HG03039 (cell line): ENCODE results near the gene PROSER2.
"Not testable (repeated sequence)": the region's sequence is repeated elsewhere in the genome, so short reads cannot be mapped to it uniquely, and the experiment has no call there.

ENCODE experiments used
- ATAC-seq: cut with Tn5 transposase; IDR thresholded peaks from one replicate; pipeline ENCODE4 v1.9.1; 2021; ENCODE audit warnings: mild to moderate bottlenecking, moderate library complexity; ENCODE audit not compliant: unreplicated experiment

Gene PROSER2

DNA sequence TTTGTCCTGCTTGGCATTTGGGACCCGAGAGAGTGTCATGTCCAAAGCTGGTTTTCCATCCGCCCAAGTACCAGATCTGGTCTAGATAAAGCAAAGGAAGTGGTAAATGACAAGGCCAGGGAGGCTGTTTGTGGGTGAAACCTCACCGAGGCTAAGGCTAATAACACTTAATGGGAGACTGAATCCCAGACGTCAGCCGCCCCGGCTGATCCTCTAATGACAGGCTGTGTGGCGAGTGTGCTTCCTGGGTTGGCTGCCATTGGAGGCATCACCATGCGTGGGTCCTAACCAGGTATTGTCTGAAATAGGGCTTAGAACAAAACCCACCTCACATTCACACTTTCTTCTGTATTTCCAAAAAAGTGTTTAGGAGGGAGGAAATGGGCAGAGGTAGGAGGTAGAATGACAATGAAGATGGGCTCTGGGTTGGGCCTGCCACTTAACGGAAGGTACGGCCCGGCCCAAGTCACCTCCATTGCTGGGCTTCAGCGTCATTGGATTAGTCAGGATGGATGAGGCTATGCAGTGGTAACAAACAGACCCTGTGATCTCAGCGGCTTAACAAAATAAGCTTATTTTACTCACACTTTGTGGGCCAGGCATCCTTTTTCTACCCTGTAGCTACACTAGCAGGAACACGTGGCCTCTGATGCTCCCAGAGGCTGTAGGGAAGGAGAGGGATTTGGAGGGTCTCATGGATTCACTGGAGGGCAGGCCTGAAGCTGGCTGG, 59.7 kb downstream of the PROSER2 start:
- ATAC-seq, result no peak

DNA sequence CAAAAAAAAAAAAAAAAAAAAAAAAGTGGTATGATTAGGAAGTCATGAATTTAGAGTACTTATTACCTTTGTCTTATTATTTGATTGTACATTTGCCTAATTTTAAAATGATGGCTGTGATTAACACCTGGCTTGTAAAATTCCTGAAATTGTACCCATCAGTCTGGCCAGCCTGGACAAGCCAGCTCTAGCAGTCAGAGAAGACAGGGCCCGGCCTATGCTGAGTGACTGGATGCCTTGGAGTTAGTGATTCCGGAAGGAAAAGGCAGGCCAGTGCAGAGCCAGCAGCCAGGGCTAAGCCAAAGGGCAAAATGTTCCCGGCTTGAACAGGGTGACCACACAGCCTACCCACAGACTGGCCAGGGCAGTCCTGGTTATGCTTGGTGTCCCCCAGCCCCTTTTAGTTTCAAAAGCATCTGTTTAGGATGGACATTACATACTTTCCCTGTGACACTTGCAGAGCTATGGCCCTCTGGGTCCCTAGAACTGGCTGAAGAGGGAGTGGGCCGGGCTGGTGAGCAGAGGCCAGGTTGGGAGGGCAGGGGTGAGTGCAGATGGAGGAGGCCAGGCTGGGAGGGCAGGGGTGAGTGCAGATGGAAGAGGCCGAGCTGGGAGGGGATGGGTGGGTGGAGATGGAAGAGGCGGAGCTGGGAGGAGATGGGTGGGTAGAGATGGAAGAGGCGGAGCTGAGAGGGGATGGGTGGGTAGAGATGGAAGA, 61.7 kb downstream of the PROSER2 start:
- ATAC-seq, result no peak

DNA sequence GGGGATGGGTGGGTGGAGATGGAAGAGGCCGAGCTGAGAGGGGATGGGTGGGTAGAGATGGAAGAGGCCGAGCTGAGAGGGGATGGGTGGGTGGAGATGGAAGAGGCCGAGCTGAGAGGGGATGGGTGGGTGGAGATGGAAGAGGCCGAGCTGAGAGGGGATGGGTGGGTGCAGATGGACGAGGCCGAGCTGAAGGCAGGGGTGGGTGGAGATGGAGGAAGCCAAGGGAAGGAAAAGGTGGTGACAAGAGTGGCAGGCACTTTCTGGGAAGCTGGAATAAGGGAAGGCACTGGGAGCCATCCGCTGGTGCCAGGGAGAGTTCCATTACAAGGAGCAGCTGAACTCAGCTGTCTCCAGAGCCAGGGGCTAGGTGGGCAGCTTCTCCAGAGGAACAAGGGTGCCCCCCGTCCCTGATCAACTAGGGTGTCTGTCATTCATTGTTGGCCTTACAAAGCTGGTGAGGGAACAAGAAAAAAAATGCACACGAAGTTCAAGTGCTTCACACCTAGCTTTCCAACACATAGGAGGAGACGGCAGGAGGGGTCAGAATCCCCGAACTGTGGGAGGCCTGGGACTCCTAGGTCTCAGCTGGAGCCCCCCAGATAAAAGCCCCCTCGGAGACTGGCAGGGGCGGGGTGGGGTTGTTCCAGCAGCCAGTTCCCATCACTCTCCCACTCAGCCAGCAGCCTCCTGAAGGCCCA, 62.4 kb downstream of the PROSER2 start:
- no peak for ATAC-seq

DNA sequence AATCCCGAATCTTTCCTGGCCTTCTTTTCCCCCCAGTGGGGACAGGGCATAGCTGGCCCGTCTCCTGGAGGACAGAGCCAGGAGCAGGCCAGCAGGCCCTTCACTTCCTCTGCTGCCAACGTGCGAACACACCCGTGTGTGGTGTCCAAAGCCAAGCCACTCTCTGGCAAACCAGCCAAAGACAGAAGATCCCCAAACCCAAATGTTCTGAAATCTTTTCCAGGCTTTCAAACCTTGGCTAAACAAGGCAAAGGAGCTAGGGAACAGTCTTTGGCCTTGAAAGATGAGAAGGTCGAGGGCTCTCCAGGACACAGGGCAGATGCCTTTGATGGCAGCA, 63.0 kb downstream of the PROSER2 start:
- ATAC-seq, result no peak

DNA sequence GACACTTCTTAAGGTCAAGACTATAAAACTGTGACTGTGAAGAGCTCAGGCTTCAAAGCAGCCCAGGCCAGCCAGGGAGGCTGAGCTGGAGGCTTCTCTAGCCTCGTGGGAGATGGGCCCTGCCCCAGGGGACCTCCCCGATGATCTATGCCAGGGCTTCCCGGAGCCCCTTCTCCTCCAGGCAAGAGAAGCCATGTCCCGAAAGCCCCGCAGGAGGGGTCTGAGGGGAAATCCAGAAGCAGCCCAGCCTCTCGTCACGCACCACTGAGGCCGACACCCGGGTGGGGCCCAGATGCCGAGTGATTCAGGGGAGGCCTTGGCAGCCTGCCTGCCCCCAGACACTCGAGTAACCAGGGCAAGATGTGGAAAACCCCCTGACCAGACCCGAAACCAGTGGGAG, 63.7 kb downstream of the PROSER2 start:
- peak; percentile 50 for ATAC-seq

DNA sequence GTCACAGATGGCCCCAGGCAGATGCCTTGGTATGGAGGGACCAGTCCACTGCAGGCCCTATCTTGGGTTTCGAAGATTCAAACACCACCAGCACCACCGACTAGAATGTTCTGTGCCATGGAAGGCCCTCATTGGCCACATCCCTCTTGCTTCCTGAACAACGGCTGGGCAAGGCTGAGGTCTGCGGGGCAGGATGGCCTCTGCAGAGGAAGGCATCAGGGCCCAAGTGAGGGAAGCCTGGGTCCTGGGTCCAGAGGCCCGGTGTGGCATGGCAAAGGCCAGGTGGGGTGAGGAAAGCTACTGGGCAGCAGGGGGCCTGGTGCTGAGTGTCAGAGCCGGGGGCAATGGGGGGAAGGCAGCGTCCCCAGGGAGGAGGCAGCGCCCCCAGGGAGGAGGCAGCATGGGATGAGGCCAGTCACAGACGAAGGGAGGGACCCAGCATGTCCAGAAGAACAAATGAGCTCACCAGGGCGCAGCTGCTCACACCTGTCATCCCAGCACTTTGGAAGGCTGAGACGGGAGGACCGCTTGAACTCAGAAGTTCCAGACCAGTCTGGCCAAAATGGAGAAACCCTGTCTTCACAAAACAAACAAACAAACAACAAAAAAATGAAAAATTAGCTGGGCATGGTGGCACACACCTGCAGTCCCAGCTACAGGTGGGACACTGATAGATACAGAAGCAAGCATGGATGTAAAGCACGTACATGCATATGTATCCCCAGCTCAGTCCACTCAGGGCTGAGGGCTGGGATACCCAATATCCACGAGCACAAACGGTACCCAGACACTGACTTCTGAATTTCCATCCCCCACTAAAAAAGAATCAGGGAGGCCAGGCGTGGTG, 64.4 kb downstream of the PROSER2 start:
- no peak for ATAC-seq

DNA sequence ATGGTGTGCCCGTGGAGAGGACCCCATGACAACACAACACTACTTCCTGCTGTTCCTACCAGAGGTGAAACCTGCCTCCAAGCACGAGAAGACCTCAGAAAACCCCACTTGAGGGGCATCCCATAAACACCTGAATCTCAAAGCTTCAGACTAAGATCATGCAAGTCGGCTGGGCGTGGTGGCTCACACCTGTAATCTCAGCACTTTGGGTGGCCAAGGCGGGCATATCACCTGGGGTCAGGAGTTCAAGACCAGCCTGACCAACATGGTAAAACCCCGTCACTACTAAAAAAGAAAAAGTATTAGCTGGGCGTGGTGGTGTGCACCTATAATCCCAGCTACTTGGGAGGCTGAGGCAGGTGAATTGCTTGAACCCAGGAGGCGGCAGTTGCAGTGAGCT, 66.1 kb downstream of the PROSER2 start:
- not testable (repeated sequence) for ATAC-seq

DNA sequence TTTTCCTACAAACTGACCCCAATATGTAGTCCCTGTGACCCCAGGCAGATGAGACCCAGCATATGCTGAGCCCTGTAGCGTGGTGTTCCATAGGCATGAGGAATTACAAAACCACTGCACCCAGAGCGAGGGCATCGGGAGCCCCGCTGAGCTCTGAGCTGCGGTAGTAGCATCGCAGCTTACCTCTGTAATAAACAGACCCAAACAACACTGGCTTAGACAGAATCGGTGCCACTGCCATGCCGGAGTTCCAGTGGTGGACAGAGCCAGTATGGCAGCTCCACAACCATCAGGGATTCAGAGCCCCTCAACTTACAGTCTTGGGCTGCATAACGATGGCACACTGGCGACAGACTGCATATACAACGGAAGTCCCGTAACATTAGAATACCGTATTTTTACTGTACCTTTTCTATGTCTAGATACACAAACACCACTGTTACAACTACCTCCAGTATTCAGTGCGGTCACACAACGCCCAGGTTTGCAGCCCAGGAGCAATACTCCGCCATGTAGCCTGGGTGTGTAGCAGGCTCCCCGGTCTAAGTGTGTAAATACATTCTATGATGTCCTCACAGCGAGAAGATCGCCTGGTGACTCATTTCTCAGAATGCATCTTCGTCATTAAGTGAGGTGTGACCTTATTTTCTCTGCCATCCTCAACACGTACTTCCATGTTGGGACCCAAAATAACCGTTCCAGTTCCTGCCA, 68.8 kb downstream of the PROSER2 start:
- ATAC-seq, result no peak

DNA sequence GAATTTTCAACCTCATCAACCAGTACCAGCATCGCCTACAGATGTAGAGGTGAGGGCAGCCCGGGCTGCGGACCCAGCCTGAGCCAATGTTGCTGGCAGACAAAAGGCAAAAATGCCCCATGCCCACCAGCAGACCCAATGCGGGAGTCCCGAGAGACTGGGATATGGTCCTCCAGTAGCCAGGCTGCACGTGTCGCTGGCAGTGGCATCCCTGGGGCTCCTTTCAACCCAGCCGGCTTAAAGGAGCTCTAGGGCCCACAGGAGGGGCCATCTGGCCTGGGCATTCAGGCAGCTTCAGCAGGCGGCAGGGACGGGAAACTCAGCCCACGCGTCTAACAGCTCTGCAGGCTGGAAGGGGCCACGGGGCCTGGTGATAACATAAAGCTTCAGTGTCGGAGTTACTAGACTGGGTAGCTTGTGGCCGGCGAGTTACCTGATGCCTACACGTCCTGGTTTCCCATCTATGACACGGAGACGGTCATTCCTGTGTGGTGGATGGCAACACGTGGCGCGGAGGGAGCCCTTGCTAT, 70.7 kb downstream of the PROSER2 start:
- no peak for ATAC-seq

DNA sequence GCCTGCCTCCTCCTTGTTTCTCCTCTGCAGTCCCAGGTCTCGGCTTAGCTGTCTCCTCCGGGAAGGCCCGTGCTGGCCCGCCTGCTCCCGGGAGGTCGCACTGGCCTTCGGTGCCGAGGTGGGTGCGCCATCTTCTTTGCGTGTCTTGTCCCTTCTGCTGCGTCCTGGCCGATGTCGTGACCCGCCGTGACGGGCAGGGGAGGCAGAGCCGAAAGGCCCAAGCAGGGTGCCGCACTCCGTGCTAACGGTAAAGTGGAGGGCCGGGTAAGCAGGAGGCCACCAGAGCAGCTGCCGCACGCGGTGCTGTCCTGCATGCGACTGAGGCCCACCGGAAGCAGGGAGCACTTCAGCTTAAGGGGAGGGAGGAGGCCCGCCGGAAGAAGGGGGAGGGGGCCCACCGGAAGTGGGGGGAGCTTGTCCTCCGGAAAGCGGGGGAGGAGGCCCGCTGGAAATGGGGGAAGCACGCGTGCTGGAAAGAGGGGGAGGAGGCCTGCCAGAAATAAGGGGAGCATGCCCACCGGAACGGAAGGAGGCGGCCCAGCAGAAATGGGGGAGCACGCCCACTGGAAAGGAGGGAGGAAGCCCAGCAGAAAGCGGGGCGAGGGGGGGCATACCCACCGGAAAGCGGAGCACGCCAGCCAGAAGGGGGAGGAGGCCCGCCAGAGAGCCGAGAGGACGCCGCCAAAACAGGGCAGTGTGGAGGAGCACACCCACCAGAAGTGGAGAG, 71.4 kb downstream of the PROSER2 start:
- no peak for ATAC-seq

DNA sequence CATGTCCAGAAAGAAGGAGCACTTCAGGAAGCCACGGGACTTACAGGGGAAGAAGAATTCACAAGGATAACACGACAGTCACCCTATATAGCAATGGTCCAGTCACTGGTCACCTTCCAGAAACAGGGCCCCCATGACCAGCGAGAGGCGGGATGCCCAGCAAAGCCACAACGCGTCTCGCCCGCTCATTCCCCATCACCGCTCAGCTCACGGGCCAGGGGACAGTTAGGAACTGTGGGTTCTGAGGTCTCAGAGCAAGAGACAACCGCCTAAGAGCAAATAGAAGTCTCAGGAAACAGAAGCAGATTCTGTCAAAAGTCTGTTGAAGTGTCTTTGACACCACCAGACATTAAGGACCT, 71.9 kb downstream of the PROSER2 start:
- ATAC-seq, result no peak

DNA sequence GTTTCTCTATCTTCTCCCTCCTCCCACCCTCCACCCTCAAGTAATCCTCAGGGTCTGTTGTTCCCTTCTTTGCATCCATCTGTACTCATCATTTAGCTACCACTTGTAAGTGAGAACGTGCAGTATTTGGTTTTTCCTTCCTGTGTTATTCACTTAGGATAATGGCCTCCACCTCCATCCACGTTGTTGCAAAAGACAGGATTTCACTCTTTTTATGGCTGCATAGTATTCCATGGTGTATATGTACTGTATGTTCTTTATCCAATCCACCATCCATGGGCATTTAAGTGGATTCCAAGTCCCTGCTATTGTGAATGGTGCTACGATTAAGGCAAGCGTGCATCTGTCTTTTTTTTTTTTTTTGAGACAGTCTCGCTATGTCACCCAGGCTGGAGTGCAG, 72.4 kb downstream of the PROSER2 start:
- ATAC-seq, result no peak

DNA sequence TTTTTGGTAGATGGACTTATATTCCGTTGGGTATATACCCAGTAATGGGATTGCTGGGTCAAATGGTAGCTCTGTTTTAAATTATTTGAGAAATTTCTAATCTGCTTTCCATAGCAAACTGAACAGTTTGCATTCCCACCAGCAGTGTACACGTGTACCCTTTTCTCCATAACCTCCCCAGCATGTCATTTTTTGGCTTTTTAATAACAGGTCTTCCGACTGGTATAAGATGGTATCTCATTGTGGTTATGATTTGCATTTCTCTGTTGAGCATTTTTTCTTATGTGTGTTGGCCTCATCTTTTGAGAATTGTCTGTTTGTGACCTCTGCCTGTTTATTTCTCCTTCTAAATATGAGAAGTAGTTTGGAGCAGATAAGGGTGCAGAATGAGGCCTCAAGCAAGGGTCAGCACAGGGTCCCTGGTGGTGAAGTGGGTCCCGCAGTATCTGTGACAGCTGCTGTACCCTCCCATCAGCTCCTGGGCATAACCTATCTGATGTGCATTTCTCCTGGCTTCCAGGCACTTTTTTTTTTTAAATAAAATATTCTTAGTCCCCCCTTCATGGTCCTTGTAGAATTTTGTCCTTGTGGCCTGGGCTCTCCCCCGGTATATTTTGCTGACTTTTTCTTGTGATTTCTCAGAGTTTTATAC, 73.5 kb downstream of the PROSER2 start:
- ATAC-seq, result no peak

DNA sequence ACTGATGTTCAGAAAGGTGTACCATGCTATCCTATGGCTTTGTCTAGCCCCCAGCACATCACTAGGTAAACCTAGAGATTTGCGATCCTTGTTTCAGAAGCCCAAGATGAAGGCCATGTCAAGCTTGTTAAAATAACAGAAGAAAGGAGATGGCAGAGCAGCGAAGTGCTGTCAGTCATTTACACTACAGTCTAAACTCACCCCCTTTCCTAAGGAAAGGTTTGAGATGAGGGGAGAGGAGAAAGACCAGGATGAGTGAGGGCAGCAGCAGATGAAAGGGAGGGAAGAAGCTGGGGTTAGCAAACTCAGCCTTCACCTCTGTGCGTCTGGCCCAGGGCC, 74.8 kb downstream of the PROSER2 start:
- ATAC-seq, result no peak

DNA sequence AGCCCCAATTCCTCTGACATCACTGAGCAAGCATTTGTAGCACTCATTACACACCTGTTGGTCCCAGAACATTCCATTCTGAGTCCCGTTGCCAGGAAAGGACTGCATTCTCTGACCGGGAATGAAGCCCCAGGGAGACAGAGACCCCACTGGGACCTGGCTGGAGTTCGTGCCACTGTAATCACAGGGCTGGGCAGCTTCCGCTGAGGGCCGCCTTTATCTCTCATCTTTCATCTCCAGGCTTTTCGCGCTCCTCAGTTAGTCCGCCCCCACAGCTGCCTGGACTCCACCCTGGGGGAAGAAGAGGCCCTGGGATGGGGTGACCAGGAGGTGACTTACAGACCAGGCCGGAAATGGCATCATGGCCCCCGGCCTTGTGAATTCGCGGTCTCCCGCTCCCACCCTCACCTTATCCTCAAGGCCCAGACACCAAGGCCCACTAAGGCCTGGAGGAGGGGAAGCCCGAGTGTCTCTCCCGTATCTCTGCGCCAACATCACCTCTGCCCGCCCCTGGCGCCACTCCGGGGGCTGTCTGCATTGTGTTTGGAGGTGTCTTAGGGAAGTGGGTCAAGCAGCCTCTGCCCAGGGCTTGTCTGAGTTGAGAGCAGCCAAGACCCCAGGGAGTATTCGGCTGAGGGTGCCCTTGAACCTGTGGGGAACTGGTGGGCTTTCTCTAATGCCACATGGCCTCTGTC, 75.4 kb downstream of the PROSER2 start:
- no peak for ATAC-seq

DNA sequence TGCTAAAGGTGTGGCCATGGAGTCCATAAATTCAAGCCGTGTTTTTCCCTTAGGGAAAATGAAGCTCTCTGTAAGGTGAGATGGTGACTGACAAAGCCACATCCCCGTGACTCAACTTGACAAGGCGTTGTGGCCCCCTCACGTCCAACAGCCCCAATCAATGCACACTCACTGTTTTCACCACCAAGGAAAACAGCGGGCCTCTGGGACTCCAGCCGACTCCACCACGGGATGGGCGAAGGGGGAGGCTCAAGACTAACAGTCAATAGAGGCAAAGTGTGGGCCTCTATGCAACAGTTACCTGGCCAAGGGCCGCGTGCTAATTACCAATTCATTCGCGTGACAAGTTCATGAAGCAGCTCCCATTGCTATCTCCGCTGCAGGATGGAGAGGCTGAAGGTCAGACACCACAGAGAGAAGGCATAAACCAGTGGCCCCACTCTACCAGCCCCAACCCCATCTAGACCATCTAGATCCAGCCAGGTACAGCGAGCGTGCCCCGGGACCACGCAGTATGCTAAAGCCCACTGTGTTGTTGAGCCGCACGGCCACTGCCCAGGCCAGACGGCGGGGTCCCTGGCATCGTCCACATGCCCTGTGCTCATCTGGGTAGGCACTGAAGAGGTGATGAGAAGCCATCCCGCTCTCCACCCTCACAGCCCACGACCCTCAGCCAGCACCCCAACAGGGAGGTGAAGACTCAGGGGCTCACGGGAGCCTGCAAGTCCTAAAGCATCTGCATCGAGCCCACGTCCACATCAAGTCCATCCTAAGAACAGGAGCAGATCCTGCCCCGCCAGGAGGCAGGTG, 76.1 kb downstream of the PROSER2 start:
- ATAC-seq, result no peak

DNA sequence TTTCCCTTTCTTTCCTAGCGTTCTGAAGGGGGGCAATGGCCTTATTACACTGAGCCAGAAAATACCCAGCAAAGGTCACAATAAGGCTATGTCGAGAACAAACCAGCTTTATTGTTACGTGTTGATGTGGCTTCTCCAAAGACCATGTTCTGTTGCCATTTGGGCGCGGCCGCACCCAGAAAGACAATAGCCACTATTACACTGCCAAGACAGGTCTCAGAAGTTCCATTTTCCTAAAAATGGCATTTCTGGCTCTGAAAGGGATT, 77.8 kb downstream of the PROSER2 start:
- no peak for ATAC-seq

DNA sequence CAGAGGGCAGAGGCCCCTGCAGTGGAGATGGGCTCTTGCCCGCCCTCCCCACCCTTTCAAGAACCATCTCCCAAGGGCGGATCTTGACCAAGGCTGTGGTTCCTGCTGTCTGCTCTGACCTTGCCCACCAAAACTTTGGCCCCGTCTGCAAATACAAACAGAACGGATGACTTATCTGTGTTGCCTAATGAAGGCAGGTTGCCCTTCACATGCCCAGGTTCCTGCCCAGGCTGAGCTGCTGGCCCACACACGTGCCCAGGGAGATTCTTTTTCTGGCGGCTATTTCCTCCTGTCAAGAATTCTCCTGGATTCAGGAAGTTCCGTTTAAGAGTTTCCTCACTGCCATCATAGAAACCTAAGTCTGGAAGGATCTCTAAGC, 78.3 kb downstream of the PROSER2 start:
- no peak for ATAC-seq
